ENCODE data around the gene NEK2. TPM values are rescaled to one million over a fixed set of nuclear protein-coding genes. Genes with fewer than 3 reads are reported as not detected.
"Not testable (repeated sequence)": the region's sequence is repeated elsewhere in the genome, so short reads cannot be mapped to it uniquely, and the experiment has no call there.

The NEK2 gene
- total RNA-seq, 1 donor from 2014 or later: 18.0 TPM

GRCh38 chr1:211639475-211640300 is 35.7 kb downstream of the NEK2 start:
- Mint-ChIP-seq H3K9me3 (no peaks in the 10 kb centered on the region), H3K27me3 (peaks cover 5% of the 10 kb centered on the region), H3K27ac (no peak overlapping the region), H3K4me3 (no peak overlapping the region), H3K36me3 (ENCODE audit: low read depth) (no peaks in the 10 kb centered on the region), H3K4me1 (peaks cover 4% of the 10 kb centered on the region)
- DNase-seq: no peak
- intact Hi-C loops (cut with micrococcal nuclease): no loop called here

GRCh38 chr1:211638689-211639101 is 36.7 kb downstream of the NEK2 start:
- intact Hi-C loops (cut with micrococcal nuclease): no loop called here
- DNase-seq: no peak
- H3K9me3 Mint-ChIP-seq: no peaks in the 10 kb centered on the region
- H3K4me1 Mint-ChIP-seq: peaks cover 1% of the 10 kb centered on the region
- peaks cover 7% of the 10 kb centered on the region for H3K27me3 Mint-ChIP-seq
- H3K27ac Mint-ChIP-seq: no peak overlapping the region
- no peak overlapping the region for H3K4me3 Mint-ChIP-seq
- no peaks in the 10 kb centered on the region for H3K36me3 Mint-ChIP-seq (ENCODE audit: low read depth)

DNA sequence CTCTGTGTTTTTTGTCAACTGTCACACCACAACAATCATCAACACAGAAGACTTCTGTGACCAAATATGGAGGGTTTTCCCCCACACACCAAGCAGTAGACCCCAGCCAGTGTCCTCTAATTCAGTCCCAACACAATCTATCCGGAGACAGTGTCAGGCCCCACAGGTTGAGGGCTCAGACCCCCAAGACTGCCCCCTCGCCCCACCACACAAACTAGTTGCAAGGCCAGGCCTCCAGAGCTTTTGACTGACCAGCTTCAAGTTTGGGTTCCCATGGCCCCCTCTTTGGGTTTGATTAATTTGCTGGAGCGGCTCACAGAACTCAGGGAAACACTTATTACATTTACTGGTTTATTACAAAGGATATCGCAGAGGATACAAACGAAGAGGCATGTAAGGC is 37.2 kb downstream of the NEK2 start:
- Mint-ChIP-seq H3K27me3 (peaks cover 7% of the 10 kb centered on the region), H3K4me1 (no peaks in the 10 kb centered on the region), H3K4me3 (no peak overlapping the region), H3K36me3 (ENCODE audit: low read depth) (no peaks in the 10 kb centered on the region), H3K9me3 (no peaks in the 10 kb centered on the region), H3K27ac (no peak overlapping the region)
- intact Hi-C loops (cut with micrococcal nuclease): no loop called here
- no peak for DNase-seq

GRCh38 chr1:211637066-211637465 is 38.4 kb downstream of the NEK2 start:
- Mint-ChIP-seq H3K4me1 (no peaks in the 10 kb centered on the region), H3K9me3 (no peaks in the 10 kb centered on the region), H3K27me3 (peaks cover 5% of the 10 kb centered on the region), H3K36me3 (ENCODE audit: low read depth) (no peaks in the 10 kb centered on the region), H3K4me3 (no peak overlapping the region), H3K27ac (no peak overlapping the region)
- no peak for DNase-seq
- intact Hi-C loops (cut with micrococcal nuclease): no loop called here

DNA sequence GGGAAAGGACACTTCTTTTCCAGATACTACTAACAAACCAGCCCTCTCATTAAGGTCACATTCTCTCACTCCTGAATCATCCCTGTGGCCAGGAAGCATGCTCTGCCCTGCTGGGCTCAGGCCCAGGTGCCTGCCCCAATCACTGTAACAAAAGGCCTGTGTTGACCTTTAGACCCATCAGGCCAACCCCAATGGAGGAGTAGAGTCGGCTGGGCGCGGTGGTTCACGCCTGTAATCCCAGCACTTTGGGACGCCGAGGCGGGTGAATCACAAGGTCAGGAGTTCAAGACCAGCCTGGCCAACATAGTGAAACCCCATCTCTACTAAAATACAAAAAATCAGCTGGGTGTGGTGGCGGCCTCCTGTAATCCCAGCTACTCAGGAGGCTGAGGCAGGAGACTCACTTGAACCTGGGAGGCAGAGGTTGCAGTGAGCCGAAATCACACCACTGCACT is 38.8 kb downstream of the NEK2 start:
- intact Hi-C loops (cut with micrococcal nuclease); H3K4me3 Mint-ChIP-seq; H3K9me3 Mint-ChIP-seq; DNase-seq; H3K27ac Mint-ChIP-seq; H3K36me3 Mint-ChIP-seq (ENCODE audit: low read depth); H3K27me3 Mint-ChIP-seq; H3K4me1 Mint-ChIP-seq: not testable (repeated sequence)

DNA sequence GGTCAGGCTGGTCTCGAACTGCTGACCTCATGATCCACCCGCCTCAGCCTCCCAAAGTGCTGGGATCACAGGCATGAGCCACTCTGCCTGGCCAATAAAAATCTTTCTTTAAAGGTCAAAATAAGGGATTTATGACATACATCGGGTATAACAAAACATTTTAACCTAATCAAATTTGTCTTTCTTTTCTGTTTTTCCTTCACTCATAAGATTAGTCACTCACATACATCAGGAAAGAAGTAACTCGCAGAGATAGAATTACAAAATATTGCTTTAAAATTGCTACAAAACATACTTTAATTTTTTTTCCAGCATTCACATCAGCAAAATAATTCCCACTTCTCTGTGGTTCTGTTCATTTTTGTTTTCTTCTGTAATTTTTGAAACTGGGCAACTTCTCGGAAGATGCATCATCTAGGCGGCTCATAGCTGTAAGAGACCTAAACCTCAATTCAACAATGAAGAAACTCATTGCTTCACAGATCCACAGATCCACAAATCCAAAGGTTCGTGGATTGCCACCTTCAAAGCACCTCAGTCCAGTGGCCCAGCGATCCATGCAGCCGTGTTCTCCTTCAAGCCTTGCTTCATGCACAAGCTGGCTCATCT is 39.7 kb downstream of the NEK2 start:
- H3K4me1 Mint-ChIP-seq: no peaks in the 10 kb centered on the region
- H3K36me3 Mint-ChIP-seq (ENCODE audit: low read depth): no peaks in the 10 kb centered on the region
- no peak overlapping the region for H3K27ac Mint-ChIP-seq
- H3K9me3 Mint-ChIP-seq: no peaks in the 10 kb centered on the region
- peaks cover 2% of the 10 kb centered on the region for H3K27me3 Mint-ChIP-seq
- DNase-seq: no peak
- H3K4me3 Mint-ChIP-seq: no peak overlapping the region
- intact Hi-C loops (cut with micrococcal nuclease): no loop called here

DNA sequence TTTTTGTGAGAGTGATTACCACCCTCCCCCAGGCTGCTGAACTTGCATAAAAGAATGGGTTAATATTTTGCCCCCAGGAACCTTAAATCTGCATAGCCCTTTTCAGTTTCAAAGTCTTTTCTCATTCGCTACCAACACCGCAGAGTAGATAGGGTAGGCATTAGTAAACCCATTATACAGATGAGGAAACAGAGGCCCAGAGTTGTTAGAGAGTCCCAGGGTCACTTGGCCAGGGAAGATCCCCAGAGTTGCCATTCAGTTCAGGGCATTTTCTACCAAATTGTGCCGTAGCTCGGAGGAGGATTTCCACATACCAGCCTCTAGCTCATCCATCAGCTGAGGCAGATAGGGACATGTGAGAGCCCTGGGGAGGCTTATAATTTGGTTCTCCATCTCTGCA is 40.5 kb downstream of the NEK2 start:
- Mint-ChIP-seq H3K4me1 (no peaks in the 10 kb centered on the region), H3K27me3 (peaks cover 2% of the 10 kb centered on the region)

GRCh38 chr1:211634461-211634860 is 41.0 kb downstream of the NEK2 start:
- H3K4me3 Mint-ChIP-seq: no peak overlapping the region
- no peak for DNase-seq
- intact Hi-C loops (cut with micrococcal nuclease): no loop called here
- no peaks in the 10 kb centered on the region for H3K36me3 Mint-ChIP-seq (ENCODE audit: low read depth)
- no peaks in the 10 kb centered on the region for H3K9me3 Mint-ChIP-seq
- H3K27ac Mint-ChIP-seq: no peak overlapping the region
- peaks cover 2% of the 10 kb centered on the region for H3K27me3 Mint-ChIP-seq
- H3K4me1 Mint-ChIP-seq: no peaks in the 10 kb centered on the region

More for the DNA sequence above, 40.5 kb downstream of the NEK2 start:
- intact Hi-C loops (cut with micrococcal nuclease): no loop called here
- Mint-ChIP-seq H3K9me3 (no peaks in the 10 kb centered on the region), H3K4me3 (no peak overlapping the region), H3K27ac (no peak overlapping the region), H3K36me3 (ENCODE audit: low read depth) (no peaks in the 10 kb centered on the region)
- no peak for DNase-seq

DNA sequence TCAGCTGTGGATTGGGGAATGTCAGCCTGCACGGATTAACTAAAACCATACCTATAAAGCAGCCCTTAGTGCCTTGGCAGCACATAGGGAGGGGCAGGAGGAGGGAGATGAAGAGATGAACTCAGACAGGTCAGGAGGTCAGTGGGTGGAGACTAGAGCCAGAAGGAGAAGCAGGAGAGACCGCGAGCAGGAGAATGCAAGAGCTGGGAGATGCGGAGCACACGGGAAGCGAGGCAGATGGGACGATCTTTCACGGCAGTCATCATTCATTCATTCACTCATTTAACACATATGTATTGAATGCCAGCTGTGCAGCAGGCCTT is 41.9 kb downstream of the NEK2 start:
- no peak for DNase-seq
- intact Hi-C loops (cut with micrococcal nuclease): no loop called here
- H3K4me3 Mint-ChIP-seq: no peak overlapping the region
- H3K36me3 Mint-ChIP-seq (ENCODE audit: low read depth): no peaks in the 10 kb centered on the region
- H3K27ac Mint-ChIP-seq: no peak overlapping the region
- H3K9me3 Mint-ChIP-seq: no peaks in the 10 kb centered on the region
- no peaks in the 10 kb centered on the region for H3K4me1 Mint-ChIP-seq
- H3K27me3 Mint-ChIP-seq: peaks cover 5% of the 10 kb centered on the region

GRCh38 chr1:211632808-211633523 is 42.5 kb downstream of the NEK2 start:
- intact Hi-C loops (cut with micrococcal nuclease): no loop called here
- peaks cover 7% of the 10 kb centered on the region for H3K27me3 Mint-ChIP-seq
- H3K4me3 Mint-ChIP-seq: no peak overlapping the region
- no peaks in the 10 kb centered on the region for H3K9me3 Mint-ChIP-seq
- no peak overlapping the region for H3K27ac Mint-ChIP-seq
- H3K36me3 Mint-ChIP-seq (ENCODE audit: low read depth): no peaks in the 10 kb centered on the region
- H3K4me1 Mint-ChIP-seq: no peaks in the 10 kb centered on the region
- no peak for DNase-seq

GRCh38 chr1:211632117-211632807 is 43.2 kb downstream of the NEK2 start:
- H3K4me3 Mint-ChIP-seq: no peak overlapping the region
- peak overlapping the region; percentile 34 for H3K27ac Mint-ChIP-seq
- H3K36me3 Mint-ChIP-seq (ENCODE audit: low read depth): no peaks in the 10 kb centered on the region
- DNase-seq: no peak
- intact Hi-C loops (cut with micrococcal nuclease): no loop called here
- H3K9me3 Mint-ChIP-seq: no peaks in the 10 kb centered on the region
- no peaks in the 10 kb centered on the region for H3K4me1 Mint-ChIP-seq
- H3K27me3 Mint-ChIP-seq: peaks cover 7% of the 10 kb centered on the region

- Mint-ChIP-seq H3K27ac (peak overlapping the region; percentile 20), H3K4me1 (no peaks in the 10 kb centered on the region), H3K9me3 (no peaks in the 10 kb centered on the region), H3K4me3 (no peak overlapping the region), H3K27me3 (peaks cover 7% of the 10 kb centered on the region), H3K36me3 (ENCODE audit: low read depth) (no peaks in the 10 kb centered on the region)
- intact Hi-C loops (cut with micrococcal nuclease): no loop called here
- DNase-seq: no peak
Observed at GRCh38 chr1:211631168-211631567, 44.3 kb downstream of the NEK2 start.

GRCh38 chr1:211630236-211631081 is 45.0 kb downstream of the NEK2 start:
- Mint-ChIP-seq H3K27ac (no peak overlapping the region), H3K4me3 (no peak overlapping the region), H3K27me3 (peaks cover 7% of the 10 kb centered on the region), H3K36me3 (ENCODE audit: low read depth) (no peaks in the 10 kb centered on the region), H3K9me3 (no peaks in the 10 kb centered on the region), H3K4me1 (no peaks in the 10 kb centered on the region)
- DNase-seq: no peak
- intact Hi-C loops (cut with micrococcal nuclease): no loop called here

All from activated CD4-positive, alpha-beta T cell treated with anti-CD3 and anti-CD28 coated beads, Interleukin-2, amount 10 ng/mL, durations not matched to agents 24 days and 14 days (primary cell).